H1 (cell line): ENCODE measurements around the gene RNF130. TPM values are rescaled to one million over a fixed set of nuclear protein-coding genes. Genes with fewer than 3 reads are reported as not detected.

ENCODE experiments used
- GTF2F1 ChIP-seq: IDR thresholded peaks from 2 replicates; pipeline ENCODE4 v1.6.1; 2012; ENCODE audit warnings: low read depth, low read length, improper control_type of control experiment, borderline replicate concordance
- RBBP5 ChIP-seq: IDR thresholded peaks from 2 replicates; pipeline ENCODE4 v1.7.1; 2012; ENCODE audit warnings: low read depth, mild to moderate bottlenecking, inconsistent platforms, low read length, moderate library complexity, borderline replicate concordance
- TCF12 ChIP-seq: IDR thresholded peaks from 2 replicates; pipeline ENCODE4 v1.6.1; 2011; ENCODE audit warnings: low read depth, mild to moderate bottlenecking, low read length
- polyA plus RNA-seq, 7 experiments: library from polyadenylated mRNA; depleted of rRNA in 3 of 7; stranded (reverse) in 5 of 7; unstranded in 2 of 7; fragments of >200 nt in 5 of 7; fragments of 200-250 nt in 2 of 7; gene quantifications; 1 replicate in 5 of 7; 2 replicates in 1 of 7; 4 replicates in 1 of 7; pipeline versions ENCODE4 v1.2.1 to v1.2.3, GENCODE V29; 2011 to 2013; ENCODE audit warnings: missing spikeins in 2 of 7, mixed read lengths in 2 of 7
- total RNA-seq: library from RNA; stranded (reverse); fragmentation: NEBNext Ultra II Directional; extraction: Animal tissue kit (Norgen Biotek cat#: 25700); gene quantifications from 2 replicates; pipeline ENCODE4 v1.2.1, GENCODE V29; 2021

RNF130 gene
- total and polyA plus RNA-seq, 2 of the 8 experiments (the other 6 are each of a cell fraction or from before 2014, with no cell fraction given) = 65.1 to 70.0 TPM

DNA sequence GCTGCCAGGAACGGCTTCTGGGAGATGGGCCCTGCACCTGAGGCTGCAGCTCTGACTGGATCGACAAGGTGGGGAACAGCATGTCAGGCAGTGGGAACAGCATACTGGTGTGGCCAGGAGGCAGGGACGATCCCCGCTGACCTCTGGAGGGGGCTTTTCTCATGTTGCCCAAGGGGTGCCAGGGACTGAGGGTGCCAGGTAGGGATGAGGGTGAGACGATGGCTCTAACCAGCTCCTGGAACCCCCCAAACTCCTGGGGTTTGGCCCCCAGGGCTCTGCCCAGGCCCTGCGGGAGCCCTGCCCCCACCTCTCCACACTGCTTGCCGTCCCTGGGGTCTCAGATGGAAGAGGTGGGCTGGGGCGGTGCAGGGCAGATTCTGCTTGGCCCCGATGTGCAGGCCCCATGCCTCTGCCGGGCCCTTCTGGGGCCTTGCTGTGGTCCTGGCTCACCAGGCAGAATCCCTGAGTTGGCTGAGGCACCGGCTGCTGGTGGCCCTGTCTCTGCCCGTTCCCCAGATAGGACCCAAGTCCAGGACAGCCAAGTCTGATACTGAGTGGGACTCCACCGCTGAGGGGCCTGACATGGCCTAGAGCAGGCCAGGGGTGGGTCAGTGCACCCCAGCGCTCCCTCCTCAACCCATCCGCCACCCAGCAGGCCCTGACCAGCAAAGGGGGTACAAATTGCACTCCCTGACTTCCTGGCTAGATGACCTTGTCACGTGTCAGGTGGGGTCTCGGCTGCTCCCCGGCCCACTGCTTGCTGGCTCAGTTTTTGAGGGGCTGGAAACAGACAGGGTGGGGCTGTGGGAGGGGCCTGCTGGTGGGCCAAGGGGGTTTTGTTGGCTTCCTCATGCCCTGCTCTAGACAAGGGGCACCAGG, 28.4 kb upstream of the RNF130 start (continued):
- TF ChIP-seq GTF2F1 (no peak), RBBP5 (no peak), TCF12 (no peak)
- TF ChIP-seq, all 59 proteins: peak for 0
